Panc1 (cell line): Measurements from ENCODE around the gene ONECUT3.

ENCODE experiments used
- CTCF ChIP-seq: fragments of 450-650 bp; IDR thresholded peaks from 2 replicates; pipeline ENCODE4 v1.5.1; 2017; ENCODE audit warnings: mild to moderate bottlenecking
- POLR2AphosphoS5 ChIP-seq: IDR thresholded peaks from 2 replicates; pipeline ENCODE4 v1.6.1; 2012; ENCODE audit warnings: mild to moderate bottlenecking, low read depth, low read length, moderate library complexity
- SIN3A ChIP-seq: IDR thresholded peaks from 2 replicates; pipeline ENCODE4 v1.6.1; 2012; ENCODE audit warnings: low read depth, mild to moderate bottlenecking, low read length, moderate library complexity, borderline replicate concordance; ENCODE audit not compliant: insufficient read depth
- TF ChIP-seq, protein P1 (sequence below), 2 experiments: IDR thresholded peaks; 2 replicates each; pipeline ENCODE4 v1.6.1; 2011 to 2012; ENCODE audit warnings: low read depth in 2 of 2, control low read depth in 1 of 2, low read length in 1 of 2, mild to moderate bottlenecking in 1 of 2, moderate library complexity in 1 of 2; ENCODE audit not compliant: insufficient read depth in 1 of 2

DNA sequence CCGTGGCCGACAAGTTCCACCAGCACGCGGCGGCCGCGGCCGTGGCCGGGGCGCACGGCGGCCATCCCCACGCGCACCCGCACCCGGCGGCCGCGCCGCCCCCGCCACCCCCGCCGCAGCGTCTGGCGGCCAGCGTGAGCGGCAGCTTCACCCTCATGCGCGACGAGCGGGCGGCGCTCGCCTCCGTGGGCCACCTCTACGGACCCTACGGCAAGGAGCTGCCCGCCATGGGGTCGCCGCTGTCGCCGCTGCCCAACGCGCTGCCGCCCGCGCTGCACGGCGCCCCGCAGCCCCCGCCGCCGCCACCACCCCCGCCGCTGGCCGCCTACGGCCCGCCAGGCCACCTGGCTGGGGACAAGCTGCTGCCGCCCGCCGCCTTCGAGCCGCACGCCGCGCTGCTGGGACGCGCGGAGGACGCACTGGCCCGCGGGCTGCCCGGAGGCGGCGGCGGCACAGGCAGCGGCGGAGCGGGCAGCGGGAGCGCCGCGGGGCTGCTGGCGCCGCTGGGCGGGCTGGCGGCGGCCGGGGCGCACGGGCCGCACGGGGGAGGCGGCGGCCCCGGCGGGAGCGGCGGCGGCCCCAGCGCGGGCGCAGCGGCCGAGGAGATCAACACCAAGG is 821 bp downstream of the ONECUT3 start:
- TF ChIP-seq, protein P1, sequence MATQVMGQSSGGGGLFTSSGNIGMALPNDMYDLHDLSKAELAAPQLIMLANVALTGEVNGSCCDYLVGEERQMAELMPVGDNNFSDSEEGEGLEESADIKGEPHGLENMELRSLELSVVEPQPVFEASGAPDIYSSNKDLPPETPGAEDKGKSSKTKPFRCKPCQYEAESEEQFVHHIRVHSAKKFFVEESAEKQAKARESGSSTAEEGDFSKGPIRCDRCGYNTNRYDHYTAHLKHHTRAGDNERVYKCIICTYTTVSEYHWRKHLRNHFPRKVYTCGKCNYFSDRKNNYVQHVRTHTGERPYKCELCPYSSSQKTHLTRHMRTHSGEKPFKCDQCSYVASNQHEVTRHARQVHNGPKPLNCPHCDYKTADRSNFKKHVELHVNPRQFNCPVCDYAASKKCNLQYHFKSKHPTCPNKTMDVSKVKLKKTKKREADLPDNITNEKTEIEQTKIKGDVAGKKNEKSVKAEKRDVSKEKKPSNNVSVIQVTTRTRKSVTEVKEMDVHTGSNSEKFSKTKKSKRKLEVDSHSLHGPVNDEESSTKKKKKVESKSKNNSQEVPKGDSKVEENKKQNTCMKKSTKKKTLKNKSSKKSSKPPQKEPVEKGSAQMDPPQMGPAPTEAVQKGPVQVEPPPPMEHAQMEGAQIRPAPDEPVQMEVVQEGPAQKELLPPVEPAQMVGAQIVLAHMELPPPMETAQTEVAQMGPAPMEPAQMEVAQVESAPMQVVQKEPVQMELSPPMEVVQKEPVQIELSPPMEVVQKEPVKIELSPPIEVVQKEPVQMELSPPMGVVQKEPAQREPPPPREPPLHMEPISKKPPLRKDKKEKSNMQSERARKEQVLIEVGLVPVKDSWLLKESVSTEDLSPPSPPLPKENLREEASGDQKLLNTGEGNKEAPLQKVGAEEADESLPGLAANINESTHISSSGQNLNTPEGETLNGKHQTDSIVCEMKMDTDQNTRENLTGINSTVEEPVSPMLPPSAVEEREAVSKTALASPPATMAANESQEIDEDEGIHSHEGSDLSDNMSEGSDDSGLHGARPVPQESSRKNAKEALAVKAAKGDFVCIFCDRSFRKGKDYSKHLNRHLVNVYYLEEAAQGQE (IDR thresholded peaks at IDR 0.05; ENCODE audit: insufficient read depth in 1 of 2, low read depth in 2 of 2, low read length in 1 of 2) = no peak
- TF ChIP-seq POLR2AphosphoS5 (no peak), CTCF (no peak), SIN3A (no peak)
